ENCODE results near the gene MYO1H.

MYO1H gene

GRCh38 chr12:109444259-109444658 lies 96.6 kb downstream of the MYO1H start:
- POLR2A ChIA-PET (ENCODE audit: low non-redundant PET): no interaction called here
- no peak for TF ChIP-seq CTCF (conservative IDR thresholded peaks at IDR 0.05; ENCODE audit: low read depth)

GRCh38 chr12:109445191-109445609 lies 97.5 kb downstream of the MYO1H start:
- ChIA-PET POLR2A (ENCODE audit: low non-redundant PET) (no interaction called here), CTCF (interaction anchor here (1.4 kb wide), 1 partner anchor 13 kb away, joined by 4 read pairs; no protein-coding TSS in a partner anchor)
- H3K27ac ChIP-seq: no peak overlapping the region
- no peak for DNase-seq (ENCODE audit: low spot score)
- TF ChIP-seq CTCF (conservative IDR thresholded peaks at IDR 0.05; ENCODE audit: low read depth): no peak

More at GRCh38 chr12:109444259-109444658, 96.6 kb downstream of the MYO1H start:
- CTCF ChIA-PET: interaction anchor here (2.3 kb wide), 1 partner anchor 11 kb away, joined by 9 read pairs; no protein-coding TSS in a partner anchor
- no peak for DNase-seq (ENCODE audit: low spot score)
- no peak overlapping the region for H3K27ac ChIP-seq

- POLR2A ChIA-PET (ENCODE audit: low non-redundant PET): no interaction called here
- no peak for DNase-seq (ENCODE audit: low spot score)
- CTCF ChIA-PET: no interaction called here
- H3K27ac ChIP-seq: no peak overlapping the region
- TF ChIP-seq CTCF (conservative IDR thresholded peaks at IDR 0.05; ENCODE audit: low read depth): no peak
These were observed 99.2 kb downstream of the MYO1H start for GRCh38 chr12:109446869-109447268.

- H3K27ac ChIP-seq: no peak overlapping the region
- no peak for TF ChIP-seq CTCF (conservative IDR thresholded peaks at IDR 0.05; ENCODE audit: low read depth)
- ChIA-PET POLR2A (ENCODE audit: low non-redundant PET) (no interaction called here), CTCF (no interaction called here)
- DNase-seq (ENCODE audit: low spot score): no peak
These were observed 99.8 kb downstream of the MYO1H start for GRCh38 chr12:109447482-109447881.

GRCh38 chr12:109448272-109448671 lies 100.6 kb downstream of the MYO1H start:
- TF ChIP-seq CTCF (conservative IDR thresholded peaks at IDR 0.05; ENCODE audit: low read depth): no peak
- ChIA-PET POLR2A (ENCODE audit: low non-redundant PET) (no interaction called here), CTCF (interaction anchor here (0.6 kb wide), 1 partner anchor 304 kb away, joined by 3 read pairs; no protein-coding TSS in a partner anchor)

GRCh38 chr12:109448707-109449390 lies 101.1 kb downstream of the MYO1H start:
- no peak for TF ChIP-seq CTCF (conservative IDR thresholded peaks at IDR 0.05; ENCODE audit: low read depth)
- POLR2A ChIA-PET (ENCODE audit: low non-redundant PET): no interaction called here
- DNase-seq (ENCODE audit: low spot score): no peak
- CTCF ChIA-PET: interaction anchor here (0.6 to 0.9 kb wide), 3 partner anchors 21 to 1100 kb away, joined by 4 read pairs; no protein-coding TSS in a partner anchor
- H3K27ac ChIP-seq: no peak overlapping the region

More at GRCh38 chr12:109448272-109448671, 100.6 kb downstream of the MYO1H start:
- no peak overlapping the region for H3K27ac ChIP-seq
- no peak for DNase-seq (ENCODE audit: low spot score)

Data from RWPE1 (cell line).